Smooth muscle cell (in vitro differentiated cells): Measurements from ENCODE around the gene CLIC3. TPM values are rescaled to one million over a fixed set of nuclear protein-coding genes. Genes with fewer than 3 reads are reported as not detected.

Experiments used
- DNase-seq: peaks from one replicate; lab custom pipeline; 2025; ENCODE audit not compliant: unreplicated experiment; lab: John Stamatoyannopoulos, UW
- H2AFZ ChIP-seq: fragments of 200-600 bp; sonication (generic); 2 replicates; pipeline ENCODE4 v1.6.0; 2016; ENCODE audit warnings: antibody characterized with exemption, low read depth, mild to moderate bottlenecking
- H3F3A ChIP-seq: fragments of 200-600 bp; sonication (generic); 2 replicates; pipeline ENCODE4 v1.6.0; 2017; ENCODE audit warnings: antibody characterized with exemption, low read depth
- H3K27ac ChIP-seq: fragments of 200-600 bp; sonication (generic); 2 replicates; pipeline ENCODE4 v1.5.1; 2016; ENCODE audit warnings: low read depth, mild to moderate bottlenecking
- H3K27me3 ChIP-seq: fragments of 200-600 bp; sonication (generic); 2 replicates; pipeline ENCODE4 v1.6.1; 2016; ENCODE audit warnings: low read depth, mild to moderate bottlenecking
- H3K36me3 ChIP-seq: fragments of 200-600 bp; sonication (generic); 2 replicates; pipeline ENCODE4 v1.5.1; 2016; ENCODE audit warnings: low read depth
- H3K4me1 ChIP-seq: fragments of 200-600 bp; sonication (generic); 2 replicates; pipeline ENCODE4 v1.5.1; 2016; ENCODE audit warnings: low read depth
- H3K4me2 ChIP-seq: fragments of 200-600 bp; sonication (generic); 2 replicates; pipeline ENCODE4 v1.6.0; 2016; ENCODE audit warnings: mild to moderate bottlenecking
- H3K4me3 ChIP-seq: fragments of 200-600 bp; sonication (generic); 2 replicates; pipeline ENCODE4 v1.5.1; 2016; ENCODE audit warnings: mild to moderate bottlenecking
- H3K79me2 ChIP-seq: fragments of 200-600 bp; sonication (generic); 2 replicates; pipeline ENCODE4 v1.6.0; 2016; ENCODE audit warnings: low read depth, mild to moderate bottlenecking
- H3K9ac ChIP-seq: fragments of 200-600 bp; sonication (generic); 2 replicates; pipeline ENCODE4 v1.6.0; 2016; ENCODE audit warnings: low read depth
- H3K9me3 ChIP-seq: fragments of 200-600 bp; sonication (generic); replicated peaks from 2 replicates; pipeline ENCODE4 v1.5.1; 2016; ENCODE audit warnings: low read depth
- H4K20me1 ChIP-seq: fragments of 200-600 bp; sonication (generic); 2 replicates; pipeline ENCODE4 v1.6.0; 2016; ENCODE audit warnings: low read depth
- WGBS: methylation state at CpG from one replicate; pipeline ENCODE4 v1.1.7; 2016; ENCODE audit warnings: low lambda C conversion rate; 5-methylcytosine and 5-hydroxymethylcytosine counted together
- polyA plus RNA-seq: library from polyadenylated mRNA; unstranded; fragments of >200 nt; fragmentation: Nextera tagmentation; extraction: Ambion mirVana; gene quantifications from 2 replicates; pipeline ENCODE4 v1.2.1, GENCODE V29; 2016
- total RNA-seq: library from RNA; depleted of rRNA; stranded (reverse); fragments of >200 nt; gene quantifications from 2 replicates; pipeline ENCODE4 v1.2.3, GENCODE V29; 2014
- TF ChIP-seq, protein P1 (sequence below): fragments of 200-600 bp; sonication (generic); IDR thresholded peaks from 2 replicates; pipeline ENCODE4 v1.5.1; 2017; ENCODE audit warnings: borderline replicate concordance, mild to moderate bottlenecking, antibody characterized with exemption; ENCODE audit not compliant: insufficient read depth, poor library complexity, severe bottlenecking

Gene CLIC3
- total and polyA plus RNA-seq, 2 experiments from 2014 or later = 36.8 to 43.9 TPM

DNA sequence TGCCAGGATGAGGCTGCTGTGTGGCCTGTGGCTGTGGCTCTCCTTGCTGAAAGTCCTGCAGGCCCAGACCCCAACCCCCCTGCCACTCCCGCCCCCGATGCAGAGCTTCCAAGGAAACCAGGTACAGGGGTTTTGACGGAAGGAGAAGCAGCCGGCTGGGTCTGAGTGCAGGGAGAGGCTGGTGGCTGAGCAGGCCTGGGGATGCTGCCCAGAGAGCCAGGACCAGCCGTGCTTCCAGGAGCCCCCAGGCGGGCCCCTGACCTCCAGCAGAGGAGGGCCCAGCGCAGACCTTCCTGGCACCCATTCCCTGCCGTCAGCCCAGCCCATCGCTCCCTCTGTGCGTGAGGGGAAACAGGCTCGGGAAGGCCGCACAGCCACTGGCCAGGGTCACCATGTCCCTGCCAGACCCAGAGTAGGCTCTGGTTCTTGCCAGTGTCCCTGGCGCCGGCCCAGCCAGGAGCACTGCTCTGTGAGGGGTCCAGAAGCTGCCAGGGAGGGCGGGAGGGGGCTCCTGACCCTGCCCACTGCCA lies 44.0 kb downstream of the CLIC3 start:
- Histone ChIP-seq H3K9ac (no peak overlapping the region), H3K4me2 (no peak overlapping the region), H3K4me1 (peaks cover 6% of the 10 kb centered on the region), H3K79me2 (no peaks in the 10 kb centered on the region), H3K36me3 (no peaks in the 10 kb centered on the region), H3K4me3 (no peak overlapping the region), H3K27me3 (no peaks in the 10 kb centered on the region), H2AFZ (no peak overlapping the region), H3K9me3 (no peaks in the 10 kb centered on the region), H4K20me1 (no peaks in the 10 kb centered on the region), H3F3A (no peaks in the 10 kb centered on the region), H3K27ac (no peak overlapping the region)
- 84% methylated on average over 13 of the region's 15 CpGs for WGBS
- no peak for DNase-seq
- TF ChIP-seq, protein P1, sequence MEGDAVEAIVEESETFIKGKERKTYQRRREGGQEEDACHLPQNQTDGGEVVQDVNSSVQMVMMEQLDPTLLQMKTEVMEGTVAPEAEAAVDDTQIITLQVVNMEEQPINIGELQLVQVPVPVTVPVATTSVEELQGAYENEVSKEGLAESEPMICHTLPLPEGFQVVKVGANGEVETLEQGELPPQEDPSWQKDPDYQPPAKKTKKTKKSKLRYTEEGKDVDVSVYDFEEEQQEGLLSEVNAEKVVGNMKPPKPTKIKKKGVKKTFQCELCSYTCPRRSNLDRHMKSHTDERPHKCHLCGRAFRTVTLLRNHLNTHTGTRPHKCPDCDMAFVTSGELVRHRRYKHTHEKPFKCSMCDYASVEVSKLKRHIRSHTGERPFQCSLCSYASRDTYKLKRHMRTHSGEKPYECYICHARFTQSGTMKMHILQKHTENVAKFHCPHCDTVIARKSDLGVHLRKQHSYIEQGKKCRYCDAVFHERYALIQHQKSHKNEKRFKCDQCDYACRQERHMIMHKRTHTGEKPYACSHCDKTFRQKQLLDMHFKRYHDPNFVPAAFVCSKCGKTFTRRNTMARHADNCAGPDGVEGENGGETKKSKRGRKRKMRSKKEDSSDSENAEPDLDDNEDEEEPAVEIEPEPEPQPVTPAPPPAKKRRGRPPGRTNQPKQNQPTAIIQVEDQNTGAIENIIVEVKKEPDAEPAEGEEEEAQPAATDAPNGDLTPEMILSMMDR = no peak

DNA sequence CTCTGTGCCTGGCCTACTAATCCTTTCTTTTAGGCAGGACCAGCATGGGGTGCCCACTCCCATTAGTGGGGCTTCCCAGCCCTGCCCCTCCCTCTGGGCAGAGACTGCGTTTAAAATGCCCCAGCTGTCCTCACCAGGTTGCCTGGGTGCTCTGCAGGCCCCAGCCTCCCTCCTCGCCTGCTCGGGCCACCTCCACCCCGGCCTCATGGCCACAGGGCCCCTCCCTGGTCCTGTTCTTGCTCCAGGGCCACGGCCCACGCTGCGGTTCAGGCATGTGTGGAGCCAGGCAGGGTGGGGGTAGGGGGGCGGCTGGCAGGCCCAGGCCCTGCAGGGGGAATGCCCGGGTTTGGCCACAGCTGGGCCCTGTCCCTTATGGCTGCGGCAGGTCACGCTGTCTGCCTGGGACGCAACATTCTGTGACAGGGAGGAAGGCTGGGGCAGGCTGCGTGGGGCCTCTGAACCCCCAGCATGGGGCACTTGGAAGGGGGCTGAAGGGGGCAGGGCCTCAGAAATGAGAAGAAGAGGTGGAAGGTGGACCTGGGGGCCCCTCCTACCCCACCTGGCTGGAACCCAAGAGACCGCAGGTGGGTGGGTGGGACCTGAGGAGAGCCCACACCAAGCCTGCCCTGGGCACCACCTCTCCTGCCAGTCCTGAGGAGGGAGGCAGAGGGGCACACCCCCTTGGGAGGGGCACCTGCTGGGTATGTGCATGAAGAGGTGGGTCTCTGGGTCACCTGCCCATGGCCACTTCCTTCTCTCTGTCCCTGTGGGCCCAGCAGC lies 44.6 kb downstream of the CLIC3 start, which contains the start of gene LCN12:
Gene LCN12, plus strand, starts transcription at position 733 of the 780 bp plus-strand sequence. CDS start 55 bp downstream, outside the sequence.
- no peaks in the 10 kb centered on the region for H3K79me2 ChIP-seq
- 88% methylated on average over 12 of the region's 14 CpGs for WGBS

DNA sequence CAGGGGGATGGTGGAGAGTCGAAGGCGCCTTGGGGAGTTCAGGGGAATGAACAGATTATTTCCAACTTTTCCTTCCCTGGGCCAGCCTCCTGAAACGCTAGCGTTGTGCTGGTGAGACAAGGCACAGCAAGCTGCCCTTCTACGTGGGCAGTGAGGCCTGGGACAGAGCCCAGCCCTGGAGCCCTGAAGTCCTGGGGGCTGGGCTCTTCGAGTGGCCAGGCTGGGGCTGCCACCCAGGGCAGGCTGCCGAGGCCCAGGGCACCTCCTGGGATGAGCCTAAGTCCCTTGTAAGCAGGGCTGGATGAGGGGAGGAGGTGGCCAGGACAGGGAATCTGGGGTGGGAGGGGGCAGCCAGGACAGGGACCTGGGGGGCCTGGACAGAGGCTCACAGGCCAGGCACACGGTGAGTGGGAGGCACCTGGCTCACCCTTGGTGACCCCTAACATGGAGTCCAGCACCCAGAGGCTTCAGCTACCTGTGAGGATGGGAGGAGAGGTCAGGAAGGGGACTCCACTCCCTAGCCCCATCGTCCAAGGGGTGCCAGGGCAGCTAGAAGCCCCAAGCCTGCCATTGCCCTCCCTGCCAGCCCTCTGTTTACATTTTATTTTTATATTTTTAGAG lies 45.6 kb downstream of the CLIC3 start:
- Histone ChIP-seq H3K79me2 (no peaks in the 10 kb centered on the region), H3K27me3 (no peaks in the 10 kb centered on the region), H3K4me3 (peak overlapping the region; percentile 47), H2AFZ (no peak overlapping the region), H3K27ac (no peak overlapping the region), H3F3A (no peaks in the 10 kb centered on the region), H3K36me3 (no peaks in the 10 kb centered on the region), H3K9ac (no peak overlapping the region), H3K4me1 (peaks cover 6% of the 10 kb centered on the region), H3K4me2 (peak overlapping the region; percentile 85), H3K9me3 (no peaks in the 10 kb centered on the region), H4K20me1 (no peaks in the 10 kb centered on the region)
- TF ChIP-seq, protein P1 = no peak
- WGBS = 66% methylated on average over 8 of the region's 9 CpGs
- no peak for DNase-seq

More for the DNA sequence above, 44.6 kb downstream of the CLIC3 start, which contains the start of gene LCN12:
- no peak within 1 kb of the TSS for H3K4me2 ChIP-seq
- TF ChIP-seq, protein P1 = no peak
- no peaks in the 10 kb centered on the region for H3F3A ChIP-seq
- no peak within 1 kb of the TSS for H3K27ac ChIP-seq
- H3K27me3 ChIP-seq = no peaks in the 10 kb centered on the region
- no peak for DNase-seq
- no peak within 1 kb of the TSS for H3K4me3 ChIP-seq
- H3K9me3 ChIP-seq = no peaks in the 10 kb centered on the region
- no peaks in the 10 kb centered on the region for H3K36me3 ChIP-seq
- H4K20me1 ChIP-seq = no peaks in the 10 kb centered on the region
- H3K9ac ChIP-seq = no peak within 1 kb of the TSS
- peaks cover 6% of the 10 kb centered on the region for H3K4me1 ChIP-seq
- H2AFZ ChIP-seq = no peak within 1 kb of the TSS
